GM19397 (cell line): ENCODE measurements around the gene TNFRSF9.
"Not testable (repeated sequence)": the region's sequence is repeated elsewhere in the genome, so short reads cannot be mapped to it uniquely, and the experiment has no call there.

ENCODE experiments used
- ATAC-seq: cut with Tn5 transposase; IDR thresholded peaks from one replicate; pipeline ENCODE4 v1.9.1; 2021; ENCODE audit warnings: mild to moderate bottlenecking, moderate library complexity; ENCODE audit not compliant: unreplicated experiment

The TNFRSF9 gene

DNA sequence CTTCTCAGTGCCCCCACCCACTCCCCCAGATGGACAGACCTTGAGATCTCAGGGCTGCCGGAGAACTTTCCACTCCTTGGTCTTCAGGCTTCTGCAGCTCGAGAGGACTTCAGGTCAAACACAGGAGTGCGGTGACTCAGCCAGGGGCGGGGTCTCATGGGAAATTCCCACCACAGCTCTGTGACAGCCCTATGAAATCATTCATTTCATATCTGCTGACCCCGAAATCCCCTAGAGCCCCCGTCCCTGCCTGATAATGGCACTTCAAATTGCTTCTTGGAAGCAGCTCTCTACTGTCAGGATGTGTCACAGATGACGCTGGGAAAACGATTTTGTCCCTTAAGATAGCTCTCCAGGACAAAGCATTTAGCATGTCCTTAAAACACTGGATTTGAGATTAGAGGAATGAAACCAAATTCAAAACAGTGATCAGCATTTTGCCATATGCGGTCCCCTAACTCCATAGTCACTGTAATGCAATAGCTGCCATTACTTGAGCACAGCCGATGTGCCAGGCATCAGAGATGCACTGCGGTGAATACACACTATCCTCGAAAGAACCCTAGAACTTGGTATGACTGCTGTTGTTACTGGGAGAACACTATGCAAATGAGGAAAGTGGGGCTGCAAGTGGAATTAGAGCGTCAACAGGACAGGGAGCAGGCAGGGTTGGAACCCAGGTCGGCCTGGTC is at the start of gene TNFRSF9:
TNFRSF9 (minus strand) TSS at position 95 of the 692 bp plus-strand sequence. CDS start 845 bp downstream, outside the sequence.
- ATAC-seq, result no peak

DNA sequence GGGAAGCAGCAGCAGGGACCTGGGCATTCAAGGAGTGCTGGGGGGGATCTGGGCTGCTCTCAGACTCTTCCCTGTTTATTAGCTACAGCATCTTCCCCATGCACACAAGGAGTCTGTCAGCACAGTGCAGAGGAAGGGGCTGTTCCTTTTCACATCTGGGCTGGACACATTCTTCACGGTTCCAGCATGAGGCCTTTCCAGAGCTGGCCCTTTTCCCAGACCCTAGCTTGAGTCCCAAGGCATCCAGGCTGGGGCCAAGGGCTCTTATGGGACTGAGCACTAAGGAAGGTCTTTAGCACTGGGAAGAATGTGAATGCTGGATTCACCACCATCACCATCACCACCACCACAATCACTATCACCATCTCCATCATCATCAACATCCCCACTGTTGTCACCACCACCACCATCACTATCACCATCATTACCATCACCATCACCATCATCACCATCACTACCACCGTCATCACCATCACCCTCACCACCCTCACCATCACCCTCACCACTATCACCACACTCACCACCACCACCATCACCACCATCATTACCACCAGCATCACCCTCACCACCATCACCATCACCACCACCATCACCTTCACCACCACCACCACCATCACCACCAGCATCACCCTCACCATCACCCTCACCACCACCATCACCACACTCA is 49.3 kb upstream of the TNFRSF9 start:
- no peak for ATAC-seq

DNA sequence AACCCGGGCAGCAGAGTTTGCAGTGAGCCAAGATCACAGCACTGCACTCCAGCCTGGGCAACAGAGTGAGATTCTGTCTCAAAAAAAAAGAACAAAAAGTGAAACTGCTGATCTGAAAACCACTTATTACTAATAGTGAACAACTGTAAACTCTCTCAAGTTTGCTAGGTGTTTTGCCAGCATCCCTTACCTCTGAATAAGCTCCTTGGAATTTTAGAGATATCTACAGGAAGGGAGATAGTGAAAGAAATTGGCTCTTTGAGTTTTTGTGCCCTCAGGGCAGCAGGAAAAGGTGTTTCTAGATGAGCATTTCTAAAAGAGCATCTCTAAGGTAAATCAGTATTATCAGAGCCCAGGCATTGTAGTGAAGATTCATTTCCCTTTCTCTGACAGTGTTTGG is 47.9 kb upstream of the TNFRSF9 start:
- no peak for ATAC-seq

DNA sequence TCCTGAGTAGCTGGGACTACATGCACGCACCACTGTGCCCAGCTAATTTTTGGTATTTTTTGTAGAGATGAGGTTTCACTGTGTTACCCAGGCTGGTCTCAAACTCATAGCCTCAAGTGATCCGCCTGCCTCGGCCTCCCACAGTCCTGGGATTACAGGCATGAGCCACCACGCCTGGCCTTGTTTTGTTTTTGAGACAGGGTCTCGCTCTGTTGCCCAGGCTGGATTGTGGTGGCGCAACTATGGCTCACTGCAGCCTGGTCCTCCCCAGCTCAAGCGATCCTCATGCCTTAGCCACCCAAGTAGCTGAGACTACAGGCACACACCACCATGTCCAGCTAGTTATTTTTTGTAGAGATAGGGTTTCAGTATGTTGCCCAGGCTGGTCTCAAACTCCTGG is 46.9 kb upstream of the TNFRSF9 start:
- ATAC-seq, result no peak

- ATAC-seq, result no peak
These were observed 45.4 kb upstream of the TNFRSF9 start for GRCh38 chr1:7985851-7986612.

GRCh38 chr1:7984811-7985210 is 44.2 kb upstream of the TNFRSF9 start:
- ATAC-seq, result no peak

DNA sequence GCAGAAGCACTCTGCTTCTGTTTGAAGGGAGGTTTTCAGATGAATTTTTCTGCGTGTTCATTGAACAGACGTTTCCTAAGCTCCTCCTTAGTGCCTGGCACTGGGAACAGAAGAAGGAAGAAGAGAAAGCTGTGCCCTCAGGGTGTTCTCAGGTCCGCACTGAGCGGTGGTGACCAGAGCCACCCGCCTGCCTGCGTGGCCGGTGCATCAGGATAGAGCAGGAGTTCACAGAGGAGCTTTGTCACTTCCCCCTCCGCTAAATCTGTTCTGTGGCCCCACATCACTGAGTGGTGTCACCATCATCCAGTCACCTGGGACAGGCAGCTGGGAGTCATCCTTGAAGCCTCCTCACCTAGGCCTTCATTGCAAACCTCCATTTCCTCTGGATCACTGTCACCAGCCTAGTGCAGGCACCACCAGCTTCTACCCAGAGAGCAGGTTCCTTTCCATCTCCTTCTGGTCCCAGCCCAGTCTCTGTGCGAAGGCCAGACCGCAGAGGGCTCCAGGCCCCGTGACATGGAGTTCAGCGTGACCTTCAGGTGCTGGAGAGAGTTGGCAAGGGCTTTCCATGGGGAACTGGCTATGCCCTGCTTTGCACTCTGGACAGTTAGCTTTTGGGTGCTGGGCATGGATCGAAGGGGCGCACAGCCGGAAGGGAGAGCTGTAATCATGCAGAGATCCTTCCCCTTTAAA is 42.6 kb upstream of the TNFRSF9 start:
- ATAC-seq, result no peak

DNA sequence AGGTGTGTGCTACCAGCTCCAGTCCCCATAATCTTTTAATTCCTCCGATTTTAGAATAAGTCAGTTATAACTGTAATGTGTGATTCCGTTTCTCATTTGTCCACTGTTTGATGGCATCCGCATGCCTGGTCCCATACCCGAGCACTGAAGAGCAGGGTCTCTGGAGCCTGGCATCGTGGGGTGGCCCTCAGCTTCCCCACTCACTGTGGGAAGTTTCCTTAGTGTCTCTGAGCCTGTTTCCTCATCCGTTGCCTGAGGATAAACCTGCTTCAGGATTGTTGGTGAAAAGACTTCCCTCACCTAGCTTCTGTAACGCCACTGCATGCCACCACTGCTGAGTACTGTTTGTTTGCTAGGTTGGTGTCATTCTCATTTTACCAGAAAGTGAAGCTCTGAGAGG is 40.3 kb upstream of the TNFRSF9 start:
- no peak for ATAC-seq

- ATAC-seq, result no peak
These were observed 34.7 kb upstream of the TNFRSF9 start for GRCh38 chr1:7975212-7975865.

GRCh38 chr1:7973086-7973485 is 32.4 kb upstream of the TNFRSF9 start:
- ATAC-seq, result no peak

DNA sequence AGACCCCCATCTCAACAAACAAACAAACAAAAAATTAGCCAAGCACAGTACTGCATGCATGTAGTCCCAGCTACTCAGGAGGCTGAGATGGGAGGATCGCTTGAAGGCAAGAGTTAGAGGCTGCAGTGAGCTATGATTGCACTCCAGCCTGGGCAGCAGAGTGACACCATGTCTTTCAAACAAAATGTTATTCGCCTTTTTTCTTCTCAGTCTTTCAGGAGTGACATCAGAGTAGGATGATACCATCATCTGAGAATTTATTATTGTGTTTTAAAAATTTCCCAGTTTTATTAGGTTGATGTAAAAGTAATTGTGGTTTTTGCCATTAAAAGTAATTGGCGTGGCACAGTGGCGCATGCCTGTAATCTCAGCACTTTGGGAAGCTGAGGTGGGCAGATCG is 31.6 kb upstream of the TNFRSF9 start:
- ATAC-seq, result no peak

DNA sequence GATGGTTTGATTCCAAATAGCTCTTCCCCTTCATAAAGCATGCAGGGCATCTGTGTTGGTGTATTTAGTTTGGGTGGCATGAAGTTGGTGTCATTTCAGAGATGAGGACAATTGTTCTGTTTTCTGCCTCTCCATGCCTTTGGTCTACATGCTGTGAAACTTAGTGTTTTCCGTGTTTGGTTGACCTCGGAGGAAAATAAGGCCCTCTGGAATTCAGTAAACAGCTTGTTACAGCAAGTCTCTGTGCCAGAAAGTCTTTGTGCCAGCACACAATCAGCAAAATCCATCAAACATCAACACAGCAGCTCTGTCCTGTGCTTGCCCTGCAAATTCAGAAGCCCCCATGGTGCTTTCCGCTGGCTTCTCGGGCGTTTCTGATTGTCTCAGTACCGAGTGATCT is 30.4 kb upstream of the TNFRSF9 start:
- ATAC-seq, result no peak

- no peak for ATAC-seq
These were observed 29.6 kb upstream of the TNFRSF9 start for GRCh38 chr1:7970246-7970645.

DNA sequence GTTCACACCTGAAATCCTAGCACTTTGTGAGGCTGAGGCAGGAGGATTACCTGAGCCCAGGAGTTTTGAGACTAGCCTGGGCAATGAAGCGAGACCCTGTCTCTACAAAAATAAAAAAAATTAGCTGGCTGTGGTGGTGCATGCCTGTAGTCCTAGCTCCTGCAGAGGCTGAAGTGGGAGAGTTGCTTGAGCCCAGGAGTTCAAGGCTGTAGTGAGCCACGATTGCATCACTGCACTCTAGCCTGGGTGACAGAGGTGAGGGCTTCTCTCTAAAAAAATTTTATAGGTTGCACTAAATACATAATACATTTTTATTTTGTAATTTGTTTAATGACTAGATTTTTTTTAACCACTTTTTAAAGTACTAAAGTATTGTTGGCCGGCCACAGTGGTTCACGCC is 27.0 kb upstream of the TNFRSF9 start:
- no peak for ATAC-seq

DNA sequence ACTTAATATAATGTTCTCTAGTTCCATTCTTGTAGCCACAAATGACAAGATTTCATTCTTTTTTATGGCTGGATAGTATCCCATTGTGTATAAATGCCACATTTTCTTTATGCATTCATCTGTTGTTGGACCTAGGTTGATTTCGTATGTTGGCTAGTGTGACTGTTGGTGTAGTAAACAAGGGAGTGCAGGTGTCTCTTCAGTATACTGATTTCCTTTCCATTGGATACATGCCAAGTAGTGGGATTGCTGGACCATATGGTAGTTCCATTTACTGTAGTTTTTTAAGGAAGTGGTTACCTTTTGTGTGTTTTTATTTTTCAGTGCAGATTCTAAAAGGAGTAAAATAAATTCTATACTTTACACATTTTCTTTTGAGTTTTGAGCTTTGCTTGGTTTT is 26.6 kb upstream of the TNFRSF9 start:
- ATAC-seq, result no peak

- no peak for ATAC-seq
These were observed 23.8 kb upstream of the TNFRSF9 start for GRCh38 chr1:7964476-7964875.

DNA sequence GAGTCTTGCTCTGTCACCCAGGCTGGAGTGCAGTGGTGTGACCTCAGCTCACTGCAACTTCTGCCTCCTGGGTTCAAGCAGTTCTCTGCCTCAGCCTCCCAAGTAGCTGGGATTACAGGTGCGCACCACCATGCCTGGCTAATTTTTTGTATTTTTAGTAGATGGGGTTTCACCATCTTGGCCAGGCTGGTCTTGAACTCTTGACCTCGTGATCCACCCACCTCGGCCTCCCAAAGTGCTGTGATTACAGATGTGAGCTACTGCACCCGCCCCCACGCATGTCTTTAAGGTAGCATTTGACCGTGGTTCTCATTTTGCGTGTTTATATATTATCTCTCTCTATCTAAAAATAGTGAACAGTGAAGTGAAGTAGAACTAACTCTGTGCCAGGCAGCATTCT is 23.2 kb upstream of the TNFRSF9 start:
- ATAC-seq, result not testable (repeated sequence)

- ATAC-seq, result not testable (repeated sequence)
These were observed 22.7 kb upstream of the TNFRSF9 start for GRCh38 chr1:7963378-7963730.

GRCh38 chr1:7962636-7963377 is 22.2 kb upstream of the TNFRSF9 start:
- no peak for ATAC-seq

- ATAC-seq, result no peak
These were observed 21.3 kb upstream of the TNFRSF9 start for GRCh38 chr1:7962014-7962335.
